ENCODE measurements around the gene JAZF1. TPM values are rescaled to one million over a fixed set of nuclear protein-coding genes. Genes with fewer than 3 reads are reported as not detected.

The JAZF1 gene
- total RNA-seq, 1 donor from 2014 or later: 2.8 TPM

GRCh38 chr7:28013441-28013840 is 167.2 kb downstream of the JAZF1 start:
- DNase-seq (ENCODE audit: low read depth in 2 of 2): no peak

GRCh38 chr7:28013019-28013418 is 167.6 kb downstream of the JAZF1 start:
- DNase-seq (ENCODE audit: low read depth in 2 of 2): no peak

GRCh38 chr7:28008911-28009310 is 171.7 kb downstream of the JAZF1 start:
- no peak for DNase-seq (ENCODE audit: low read depth in 2 of 2)

- DNase-seq (ENCODE audit: low read depth in 2 of 2): no peak
Measured at GRCh38 chr7:28008171-28008570, 172.4 kb downstream of the JAZF1 start.

- no peak for DNase-seq (ENCODE audit: low read depth in 2 of 2)
Measured at GRCh38 chr7:28006491-28006890, 174.1 kb downstream of the JAZF1 start.

- no peak for DNase-seq (ENCODE audit: low read depth in 2 of 2)
Measured at GRCh38 chr7:28005847-28006231, 174.8 kb downstream of the JAZF1 start.

GRCh38 chr7:28005075-28005846 is 175.3 kb downstream of the JAZF1 start:
- no peak for DNase-seq (ENCODE audit: low read depth in 2 of 2)

GRCh38 chr7:28003408-28003807 is 177.2 kb downstream of the JAZF1 start:
- DNase-seq (ENCODE audit: low read depth in 2 of 2): no peak

GRCh38 chr7:28002638-28003037 is 178.0 kb downstream of the JAZF1 start:
- peak in 1 of 2 donors; percentile 37 for DNase-seq (ENCODE audit: low read depth in 2 of 2)

- DNase-seq (ENCODE audit: low read depth in 2 of 2): no peak
Measured at GRCh38 chr7:28001896-28002295, 178.7 kb downstream of the JAZF1 start.

- no peak for DNase-seq (ENCODE audit: low read depth in 2 of 2)
Measured at GRCh38 chr7:27999829-28000228, 180.8 kb downstream of the JAZF1 start.

GRCh38 chr7:27998382-27998781 is 182.2 kb downstream of the JAZF1 start:
- DNase-seq (ENCODE audit: low read depth in 2 of 2): no peak

- no peak for DNase-seq (ENCODE audit: low read depth in 2 of 2)
Measured at GRCh38 chr7:27997188-27997707, 183.3 kb downstream of the JAZF1 start.

GRCh38 chr7:27996141-27996540 is 184.5 kb downstream of the JAZF1 start:
- DNase-seq (ENCODE audit: low read depth in 2 of 2): no peak

- DNase-seq (ENCODE audit: low read depth in 2 of 2): no peak
Measured at GRCh38 chr7:27995228-27995627, 185.4 kb downstream of the JAZF1 start.

GRCh38 chr7:27994639-27995038 is 186.0 kb downstream of the JAZF1 start:
- peak in 1 of 2 donors; percentile 52 for DNase-seq (ENCODE audit: low read depth in 2 of 2)

GRCh38 chr7:27992755-27993493 is 187.7 kb downstream of the JAZF1 start:
- DNase-seq (ENCODE audit: low read depth in 2 of 2): no peak

- DNase-seq (ENCODE audit: low read depth in 2 of 2): no peak
Measured at GRCh38 chr7:27992097-27992496, 188.5 kb downstream of the JAZF1 start.

- no peak for DNase-seq (ENCODE audit: low read depth in 2 of 2)
Measured at GRCh38 chr7:27991006-27991528, 189.5 kb downstream of the JAZF1 start.

GRCh38 chr7:27976531-27976930 is 204.1 kb downstream of the JAZF1 start:
- DNase-seq (ENCODE audit: low read depth in 2 of 2): no peak

- no peak for DNase-seq (ENCODE audit: low read depth in 2 of 2)
Measured at GRCh38 chr7:27973625-27974024, 207.0 kb downstream of the JAZF1 start.

- DNase-seq (ENCODE audit: low read depth in 2 of 2): no peak
Measured at GRCh38 chr7:27972276-27972675, 208.3 kb downstream of the JAZF1 start.
